SK-N-SH treated with all-trans-retinoic acid at 6 μM for 48 hours (cell line): Measurements from ENCODE around the gene PPP6R1.

Source experiments
- ATAC-seq: fragments of 200-7000 bp; cut with Tn5 transposase; 3 replicates; pipeline ENCODE4 v1.9.1; 2020; ENCODE audit warnings: mild to moderate bottlenecking, moderate library complexity
- ARNTL ChIP-seq: fragments of 450-650 bp; formaldehyde crosslinking; IDR thresholded peaks from 2 replicates; pipeline ENCODE4 v1.5.0; 2020; ENCODE audit warnings: low read depth, mild to moderate bottlenecking, moderate library complexity, borderline replicate concordance
- CREB5 ChIP-seq: fragments of 250-450 bp; sonication (Bioruptor Pico); IDR thresholded peaks from 2 replicates; pipeline ENCODE4 v1.5.1; 2020; ENCODE audit warnings: low read depth, mild to moderate bottlenecking, moderate library complexity
- CSDC2 ChIP-seq: fragments of 250-450 bp; sonication (Bioruptor Pico); IDR thresholded peaks from 2 replicates; pipeline ENCODE4 v1.5.0; 2020; ENCODE audit warnings: mild to moderate bottlenecking, moderate library complexity
- CSRNP3 ChIP-seq: fragments of 250-450 bp; sonication (Bioruptor Pico); IDR thresholded peaks from 2 replicates; pipeline ENCODE4 v1.5.1; 2021; ENCODE audit warnings: mild to moderate bottlenecking, moderate library complexity
- GLIS3 ChIP-seq: fragments of 250-450 bp; sonication (Bioruptor Pico); IDR thresholded peaks from 2 replicates; pipeline ENCODE4 v1.5.0; 2020; ENCODE audit warnings: mild to moderate bottlenecking, moderate library complexity
- ISL1 ChIP-seq: fragments of 250-450 bp; sonication (Bioruptor Pico); IDR thresholded peaks from 2 replicates; pipeline ENCODE4 v2.1.2; 2022; ENCODE audit warnings: mild to moderate bottlenecking, moderate library complexity
- OSR1 ChIP-seq: fragments of 250-450 bp; sonication (Bioruptor Pico); IDR thresholded peaks from 2 replicates; pipeline ENCODE4 v1.8.0; 2022; ENCODE audit warnings: moderate library complexity, mild to moderate bottlenecking, inconsistent platforms
- PATZ1 ChIP-seq: fragments of 250-450 bp; sonication (Bioruptor Pico); IDR thresholded peaks from 2 replicates; pipeline ENCODE4 v1.8.0; 2020; ENCODE audit warnings: mild to moderate bottlenecking, moderate library complexity, borderline replicate concordance
- POU6F1 ChIP-seq: fragments of 250-450 bp; sonication (Bioruptor Pico); IDR thresholded peaks from 2 replicates; pipeline ENCODE4 v1.8.0; 2021; ENCODE audit warnings: low read depth, mild to moderate bottlenecking, moderate library complexity, borderline replicate concordance
- PPARA ChIP-seq: fragments of 250-450 bp; sonication (Bioruptor Pico); IDR thresholded peaks from 2 replicates; pipeline ENCODE4 v1.5.0; 2020; ENCODE audit warnings: mild to moderate bottlenecking, borderline replicate concordance
- RARB ChIP-seq: fragments of 250-450 bp; sonication (Bioruptor Pico); IDR thresholded peaks from 2 replicates; pipeline ENCODE4 v1.8.0; 2021; ENCODE audit warnings: mild to moderate bottlenecking, moderate library complexity
- TOX ChIP-seq: fragments of 250-450 bp; sonication (Bioruptor Pico); IDR thresholded peaks from 2 replicates; pipeline ENCODE4 v1.8.0; 2021; ENCODE audit warnings: mild to moderate bottlenecking, moderate library complexity, borderline replicate concordance
- TSHZ2 ChIP-seq: fragments of 250-450 bp; sonication (Bioruptor Pico); IDR thresholded peaks from 2 replicates; pipeline ENCODE4 v1.5.0; 2020; ENCODE audit warnings: mild to moderate bottlenecking, moderate library complexity
- ZC3H10 ChIP-seq: fragments of 250-450 bp; sonication (Bioruptor Pico); IDR thresholded peaks from 2 replicates; pipeline ENCODE4 v1.5.1; 2021; ENCODE audit warnings: mild to moderate bottlenecking, moderate library complexity
- ZFP3 ChIP-seq: fragments of 250-450 bp; sonication (Bioruptor Pico); IDR thresholded peaks from 2 replicates; pipeline ENCODE4 v1.5.0; 2020; ENCODE audit warnings: mild to moderate bottlenecking, moderate library complexity
- ZFP30 ChIP-seq: fragments of 450-650 bp; formaldehyde crosslinking; IDR thresholded peaks from 2 replicates; pipeline ENCODE4 v1.5.0; 2022; ENCODE audit warnings: mild to moderate bottlenecking, moderate library complexity
- ZNF70 ChIP-seq: fragments of 450-650 bp; formaldehyde crosslinking; IDR thresholded peaks from 2 replicates; pipeline ENCODE4 v1.5.0; 2020; ENCODE audit warnings: mild to moderate bottlenecking, moderate library complexity

The PPP6R1 gene

GRCh38 chr19:55253842-55254624 is 4.8 kb downstream of the PPP6R1 start:
- no peak for TF ChIP-seq ZFP30 (CRISPR knock-in tag)
- ATAC-seq, result no peak

- ATAC-seq, result no peak
Measured at GRCh38 chr19:55252760-55253663, 5.8 kb downstream of the PPP6R1 start.

More at GRCh38 chr19:55252760-55253663, 5.8 kb downstream of the PPP6R1 start:
- no peak for TF ChIP-seq TSHZ2 (CRISPR knock-in tag)
- TF ChIP-seq ISL1 (CRISPR knock-in tag), result no peak
- TF ChIP-seq ZNF70 (CRISPR knock-in tag), result no peak
- TF ChIP-seq GLIS3 (CRISPR knock-in tag), result no peak
- TF ChIP-seq CSRNP3, result no peak
- no peak for TF ChIP-seq ZFP3 (CRISPR knock-in tag)
- TF ChIP-seq OSR1 (CRISPR knock-in tag), result no peak
- no peak for TF ChIP-seq PATZ1 (CRISPR knock-in tag)
- no peak for TF ChIP-seq CSDC2 (CRISPR knock-in tag)
- TF ChIP-seq POU6F1, result no peak
- TF ChIP-seq ZC3H10 (CRISPR knock-in tag), result no peak
- no peak for TF ChIP-seq RARB (CRISPR knock-in tag)
- no peak for TF ChIP-seq PPARA (CRISPR knock-in tag)
- TF ChIP-seq CREB5 (CRISPR knock-in tag), result no peak
- no peak for TF ChIP-seq TOX (CRISPR knock-in tag)
- TF ChIP-seq ARNTL, result no peak
